Adrenal gland (tissue), 19 donors: ENCODE data around the gene PYDC1. TPM values are rescaled to one million over a fixed set of nuclear protein-coding genes. Genes with fewer than 3 reads are reported as not detected.

Source experiments
- DNase-seq, 7 donors: peaks; one replicate each; pipeline ENCODE4 v3.0.0-alpha.2; 2019 to 2020
- H3K27ac ChIP-seq, 5 donors: fragments of 200-600 bp; sonication (generic) in 4 of 5; 1 replicate in 3 of 5; 2 replicates in 2 of 5; pipeline versions ENCODE4 v1.5.1 to v1.8.0; 2016 to 2020; ENCODE audit warnings: mild to moderate bottlenecking in 1 of 5
- H3K27me3 ChIP-seq: fragments of 200-600 bp; 2 replicates; pipeline ENCODE4 v1.8.0; 2021
- H3K36me3 ChIP-seq, 2 donors: fragments of 200-600 bp; replicated peaks in 1 of 2; 1 replicate in 1 of 2; 2 replicates in 1 of 2; pipeline versions ENCODE4 v1.5.1 to v1.8.0; 2018 to 2022
- H3K4me1 ChIP-seq, 2 donors: fragments of 200-600 bp; replicated peaks in 1 of 2; 1 replicate in 1 of 2; 2 replicates in 1 of 2; pipeline versions ENCODE4 v1.5.1 to v1.8.0; 2018 to 2021
- H3K4me3 ChIP-seq, 4 donors: fragments of 200-600 bp; sonication (generic) in 3 of 4; one replicate each; pipeline ENCODE4 v1.5.1; 2016 to 2018
- H3K9me3 ChIP-seq, 3 donors: fragments of 200-600 bp; sonication (generic) in 1 of 3; replicated peaks in 1 of 3; 1 replicate in 2 of 3; 2 replicates in 1 of 3; pipeline versions ENCODE4 v1.5.1 to v1.8.0; 2016 to 2021
- CTCF ChIP-seq, 6 experiments: fragments of 450-650 bp in 4 of 6; fragments of 200-600 bp in 2 of 6; sonication (generic) in 1 of 6; IDR thresholded peaks; 1 replicate in 5 of 6; 2 replicates in 1 of 6; pipeline versions ENCODE4 v1.5.1 to v1.8.0; 2016 to 2021; ENCODE audit warnings: antibody characterized with exemption in 6 of 6, mild to moderate bottlenecking in 2 of 6, moderate library complexity in 1 of 6
- POLR2A ChIP-seq, 2 donors: fragments of 450-650 bp; IDR thresholded peaks; one replicate each; pipeline ENCODE4 v1.6.1; 2017; ENCODE audit warnings: antibody characterized with exemption in 2 of 2, mild to moderate bottlenecking in 2 of 2, moderate library complexity in 1 of 2
- WGBS, 4 donors: extraction: QIAGEN DNeasy Blood & Tissue Kit in 2 of 4; methylation state at CpG; one replicate each; pipeline versions ENCODE4 v1.1.5 to v1.1.7; 2013 to 2017; 5-methylcytosine and 5-hydroxymethylcytosine counted together
- intact Hi-C, 2 donors: fragments of 100-400 bp; cut with DNase I; formaldehyde crosslinking; loops; one replicate each; pipeline versions ENCODE4 v1.14.1 to v1.15.0; 2022 to 2023
- long read RNA-seq, 10 donors: library from polyadenylated mRNA in 3 of 10; unstranded in 2 of 10; stranded (forward) in 1 of 10; transcript quantifications; one replicate each; pipeline ENCODE4 v2.0.0 and lab custom pipeline, GENCODE V29; 2021 to 2026
- polyA plus RNA-seq, 3 donors: library from polyadenylated mRNA; stranded (reverse); fragments of 200-250 nt in 2 of 3; fragments of 350-450 nt in 1 of 3; fragmentation: Illumina TruSeq in 1 of 3; extraction: RNeasy Lipid Tissue Mini Kit (QIAGEN cat#74804) in 1 of 3; gene quantifications; one replicate each; pipeline ENCODE4 v1.2.3, GENCODE V29; 2013 to 2014
- total RNA-seq, 9 donors: library from RNA; depleted of rRNA in 4 of 9; stranded (reverse); fragments of >200 nt in 4 of 9; fragments of 120-200 nt in 1 of 9; fragmentation: NEBNext Ultra II Directional in 1 of 9; extraction: Animal tissue kit (Norgen Biotek cat#: 25700) in 1 of 9; gene quantifications; one replicate each; pipeline versions ENCODE4 v1.1.0 to v1.2.4, GENCODE V29; 2013 to 2023
- donor health status: healthy with polysubstance abuse.
- donor health status: Bipolar disorder and iron deficiency.
- donor health status: DM: yes; HTN: yes; CAD: no.
- donor health status: DM: no; HTN: no; CAD: no.
- donor health status: DM: no; HTN: no; CAD: no.
- donor health status: DM: yes; HTN: yes; CAD: no.

PYDC1 gene
- not detected for total RNA-seq
- polyA plus RNA-seq = not detected
- long read RNA-seq, donor 1, partial matches to known transcripts = 0 of 2 reads
- long read RNA-seq, donor 1, other reads (novel, unspliced or antisense) = 0 of 2 reads
- long read RNA-seq, donor 2, partial matches to known transcripts = 0 of 1 reads
- long read RNA-seq, donor 2, other reads (novel, unspliced or antisense) = 0 of 1 reads
- long read RNA-seq, donor 3 = 0 reads
- long read RNA-seq, donor 4 = 0 reads
- long read RNA-seq, donor 5 = 0 reads
- long read RNA-seq, donor 6 = 0 reads
- long read RNA-seq, donor 7 = 0 reads
- long read RNA-seq, donor 8, partial matches to known transcripts = 0 of 1 reads
- long read RNA-seq, donor 8, other reads (novel, unspliced or antisense) = 0 of 1 reads
- long read RNA-seq, donor 9 = 0 reads
- long read RNA-seq, donor 10 = 0 reads

- WGBS, 4 donors = 3 to 6% (median 5%) methylated on average over 12 to 52 of the region's 52 CpGs
- peak in 1 of 7 donors; percentile 23 for DNase-seq
- no peaks in the 10 kb centered on the region for H3K36me3 ChIP-seq
- no peak for TF ChIP-seq CTCF (IDR thresholded peaks at IDR 0.05)
- intact Hi-C loops = no loop called here
- peaks cover 22% of the 10 kb centered on the region for H3K27me3 ChIP-seq
- peaks cover 16 to 21% of the 10 kb centered on the region in 2 donors for H3K4me1 ChIP-seq
- no peak within 1 kb of the TSS for H3K27ac ChIP-seq
- H3K9me3 ChIP-seq = no peaks in the 10 kb centered on the region
- peak within 1 kb of the TSS in 1 of 4 donors; percentile 62 for H3K4me3 ChIP-seq
Measured at GRCh38 chr16:31216422-31217135, at the start of gene PYDC1. PYDC1 (minus strand) TSS chr16:31217135; CDS start chr16:31217028, 107 bp downstream.

GRCh38 chr16:31265329-31266245 is 48.7 kb upstream of the PYDC1 start:
- TF ChIP-seq CTCF (IDR thresholded peaks at IDR 0.05) (no peak), POLR2A (IDR thresholded peaks at IDR 0.05) (no peak)
- Histone ChIP-seq H3K9me3 (no peaks in the 10 kb centered on the region), H3K4me1 (no peaks in the 10 kb centered on the region), H3K4me3 (no peak overlapping the region), H3K36me3 (no peaks in the 10 kb centered on the region), H3K27ac (no peak overlapping the region), H3K27me3 (no peaks in the 10 kb centered on the region)
- WGBS, 4 donors = 47 to 56% (median 53%) methylated on average over 6 to 20 of the region's 20 CpGs
- DNase-seq = peak in 4 of 7 donors; percentile 16 to 48 (median 38)
- intact Hi-C loops = no loop called here

- H3K27me3 ChIP-seq = no peaks in the 10 kb centered on the region
- DNase-seq = no peak
- intact Hi-C loops = no loop called here
- 67 to 86% (median 78%) methylated on average over 3 of the region's 3 CpGs for WGBS, 4 donors
- H3K36me3 ChIP-seq = no peaks in the 10 kb centered on the region
- no peak overlapping the region for H3K27ac ChIP-seq
- H3K4me1 ChIP-seq = no peaks in the 10 kb centered on the region
- H3K9me3 ChIP-seq = no peaks in the 10 kb centered on the region
- H3K4me3 ChIP-seq = no peak overlapping the region
- TF ChIP-seq POLR2A (IDR thresholded peaks at IDR 0.05) (no peak), CTCF (IDR thresholded peaks at IDR 0.05) (no peak)
Measured at GRCh38 chr16:31262084-31262483, 45.1 kb upstream of the PYDC1 start.
